GM10248 (cell line): ENCODE data around the gene MRAP2.

Experiments used
- CTCF ChIA-PET: fragments of 300-600 bp; sonication (Branson Sonifier 250); formaldehyde crosslinking; extraction: SDS; loops from one replicate; lab custom pipeline; 2021; ENCODE audit warnings: antibody characterized with exemption; lab: Yijun Ruan, JAX
- POLR2A ChIA-PET: fragments of 350-650 bp; sonication (Branson Sonifier 250); formaldehyde crosslinking; extraction: SDS; loops from one replicate; lab custom pipeline; 2020; ENCODE audit warnings: antibody characterized with exemption; lab: Yijun Ruan, JAX
- DNase-seq: peaks from one replicate; pipeline ENCODE4 v3.0.0; 2012; ENCODE audit errors: extremely low spot score
- TF ChIP-seq, protein P1 (sequence below): IDR thresholded peaks from 2 replicates; pipeline ENCODE4 v1.5.1; 2012; ENCODE audit warnings: mild to moderate bottlenecking, low read depth; ENCODE audit errors: extremely low read depth, missing control alignments, control extremely low read depth

Gene MRAP2

DNA sequence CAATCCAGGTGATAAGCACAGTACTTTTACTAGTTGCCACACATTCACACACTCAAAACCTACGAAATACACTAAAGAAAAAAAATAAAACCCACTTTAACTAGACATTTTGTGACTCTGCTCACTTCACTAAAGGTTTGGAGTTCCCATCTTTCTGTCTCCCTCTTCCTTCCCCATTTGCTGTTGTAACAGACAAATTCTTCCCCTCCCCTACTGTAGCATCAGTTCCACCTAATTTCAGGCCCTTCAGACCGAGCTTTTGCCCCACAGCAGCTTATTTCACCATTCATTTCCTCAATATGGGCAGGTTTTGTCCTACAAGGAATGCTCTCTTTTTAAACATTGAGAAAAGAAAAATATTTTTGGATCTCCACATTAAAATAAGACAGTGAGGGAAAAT lies 31.3 kb upstream of the MRAP2 start:
- TF ChIP-seq, protein P1, sequence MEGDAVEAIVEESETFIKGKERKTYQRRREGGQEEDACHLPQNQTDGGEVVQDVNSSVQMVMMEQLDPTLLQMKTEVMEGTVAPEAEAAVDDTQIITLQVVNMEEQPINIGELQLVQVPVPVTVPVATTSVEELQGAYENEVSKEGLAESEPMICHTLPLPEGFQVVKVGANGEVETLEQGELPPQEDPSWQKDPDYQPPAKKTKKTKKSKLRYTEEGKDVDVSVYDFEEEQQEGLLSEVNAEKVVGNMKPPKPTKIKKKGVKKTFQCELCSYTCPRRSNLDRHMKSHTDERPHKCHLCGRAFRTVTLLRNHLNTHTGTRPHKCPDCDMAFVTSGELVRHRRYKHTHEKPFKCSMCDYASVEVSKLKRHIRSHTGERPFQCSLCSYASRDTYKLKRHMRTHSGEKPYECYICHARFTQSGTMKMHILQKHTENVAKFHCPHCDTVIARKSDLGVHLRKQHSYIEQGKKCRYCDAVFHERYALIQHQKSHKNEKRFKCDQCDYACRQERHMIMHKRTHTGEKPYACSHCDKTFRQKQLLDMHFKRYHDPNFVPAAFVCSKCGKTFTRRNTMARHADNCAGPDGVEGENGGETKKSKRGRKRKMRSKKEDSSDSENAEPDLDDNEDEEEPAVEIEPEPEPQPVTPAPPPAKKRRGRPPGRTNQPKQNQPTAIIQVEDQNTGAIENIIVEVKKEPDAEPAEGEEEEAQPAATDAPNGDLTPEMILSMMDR, result no peak
- DNase-seq, result no peak
- ChIA-PET POLR2A (no interaction called here), CTCF (no interaction called here)

DNA sequence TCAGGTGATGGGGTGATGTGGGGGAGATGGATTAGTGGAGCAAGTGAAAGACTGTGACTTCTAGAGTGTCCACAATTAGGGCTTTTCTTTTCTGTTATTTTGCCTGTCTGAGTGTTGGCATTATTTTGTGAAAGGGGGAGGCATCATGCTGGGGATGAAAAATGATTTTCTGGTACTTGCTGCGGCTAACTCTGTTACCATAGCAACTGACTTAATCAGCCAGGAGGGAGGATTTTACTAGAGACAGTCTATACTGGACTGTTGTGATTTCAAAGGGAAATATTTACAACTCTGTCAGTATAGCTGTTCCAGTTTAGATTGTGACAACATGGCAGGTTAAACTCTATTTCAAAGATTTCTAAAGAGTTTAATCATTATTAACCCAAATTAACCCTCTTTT lies 30.4 kb upstream of the MRAP2 start:
- DNase-seq, result no peak
- TF ChIP-seq, protein P1, result no peak
- ChIA-PET CTCF (interaction anchor here (1.2 kb wide), 1 partner anchor 34 kb away, joined by 3 read pairs; no protein-coding TSS in a partner anchor), POLR2A (no interaction called here)

DNA sequence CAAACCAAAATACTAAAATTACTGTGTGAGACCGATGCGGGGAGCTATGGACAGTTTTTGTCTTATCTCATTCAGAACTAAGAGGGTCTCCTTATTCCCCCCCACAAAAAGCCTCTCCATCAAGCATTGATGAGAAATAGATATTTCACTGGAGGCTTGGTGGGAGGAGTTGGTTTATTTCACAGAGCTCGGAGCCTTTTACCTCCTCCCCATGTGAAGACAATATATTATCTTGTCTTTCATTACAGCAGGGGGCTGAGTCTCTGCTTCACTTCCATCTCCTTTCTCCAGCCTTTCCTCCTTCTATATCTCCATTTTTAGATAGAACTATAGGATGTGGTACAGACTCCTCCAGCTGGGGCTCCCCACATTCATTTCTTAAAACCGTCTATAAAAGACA lies 29.9 kb upstream of the MRAP2 start:
- TF ChIP-seq, protein P1, result no peak
- ChIA-PET CTCF (interaction anchor here (1.2 kb wide), 1 partner anchor 34 kb away, joined by 3 read pairs; no protein-coding TSS in a partner anchor), POLR2A (no interaction called here)
- no peak for DNase-seq

DNA sequence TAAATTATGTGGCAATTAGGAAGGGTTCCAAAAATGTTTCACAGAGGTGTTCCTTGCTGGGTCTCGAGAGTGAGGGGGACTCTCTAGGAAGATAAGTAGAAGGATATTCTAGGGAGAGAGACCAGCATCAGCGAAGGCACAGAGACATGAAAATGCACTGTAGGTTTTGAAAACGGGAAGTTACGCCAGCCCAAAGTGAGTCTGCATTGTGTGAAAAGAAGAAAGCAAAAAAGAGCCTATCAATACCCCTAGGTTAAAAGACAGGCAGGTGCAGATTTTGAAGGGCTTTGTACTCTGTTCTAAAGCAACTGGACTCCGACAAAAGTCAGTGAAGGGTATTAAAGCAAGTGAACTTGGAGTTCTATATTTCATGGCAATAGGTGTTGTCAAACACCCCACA lies 25.7 kb upstream of the MRAP2 start:
- DNase-seq, result no peak
- CTCF ChIA-PET, result no interaction called here
- TF ChIP-seq, protein P1, result no peak
- POLR2A ChIA-PET, result no interaction called here

DNA sequence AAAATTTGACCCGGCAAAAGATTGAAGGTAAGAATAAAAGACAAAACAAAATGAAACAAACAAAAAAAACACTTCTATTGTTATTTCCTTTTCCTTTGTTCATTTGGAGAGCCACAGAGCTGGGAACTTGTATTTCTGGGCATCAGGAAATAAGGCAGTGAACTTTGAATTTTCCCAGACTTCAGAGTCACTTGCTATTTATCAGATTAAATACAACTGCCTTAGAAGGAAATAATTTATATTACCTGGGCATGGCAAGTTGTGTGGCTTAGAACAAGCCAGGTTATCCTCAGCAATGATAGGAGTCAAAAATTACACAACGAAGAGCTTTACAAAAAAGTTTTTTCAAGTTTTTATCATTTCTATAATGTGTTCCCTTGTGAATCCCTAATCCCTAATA lies 20.2 kb upstream of the MRAP2 start:
- DNase-seq, result no peak
- CTCF ChIA-PET, result interaction anchor here (1.0 to 1.2 kb wide), 2 partner anchors 17 to 45 kb away, joined by 3 read pairs; no protein-coding TSS in a partner anchor
- POLR2A ChIA-PET, result no interaction called here
- TF ChIP-seq, protein P1, result no peak

DNA sequence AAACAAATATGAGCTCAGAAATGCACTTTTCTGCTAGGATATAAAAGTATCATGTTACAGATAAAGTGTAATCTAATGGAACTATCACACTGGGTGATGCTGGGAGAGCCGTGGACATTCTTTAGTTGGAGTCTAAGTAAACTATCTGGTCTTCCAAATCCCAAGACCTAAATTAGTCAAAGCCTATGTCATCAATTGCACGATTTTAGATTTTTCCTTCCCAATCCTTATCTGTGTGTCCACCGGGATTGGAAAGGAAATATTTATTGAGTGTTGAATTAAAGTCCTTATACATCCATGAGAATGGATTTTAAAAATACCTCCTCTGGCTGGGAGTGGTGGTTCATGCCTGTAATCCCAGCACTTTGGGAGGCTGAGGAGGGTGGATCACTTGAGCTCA lies 19.6 kb upstream of the MRAP2 start:
- TF ChIP-seq, protein P1, result no peak
- ChIA-PET CTCF (interaction anchor here (1.0 to 1.2 kb wide), 2 partner anchors 17 to 45 kb away, joined by 3 read pairs; no protein-coding TSS in a partner anchor), POLR2A (no interaction called here)
- no peak for DNase-seq
